SK-N-SH treated with all-trans-retinoic acid at 6 μM for 48 hours (cell line): ENCODE results near the gene B4GALT1.

ENCODE experiments used
- ARNTL ChIP-seq: fragments of 450-650 bp; formaldehyde crosslinking; IDR thresholded peaks from 2 replicates; pipeline ENCODE4 v1.5.0; 2020; ENCODE audit warnings: low read depth, mild to moderate bottlenecking, moderate library complexity, borderline replicate concordance
- CREB5 ChIP-seq: fragments of 250-450 bp; sonication (Bioruptor Pico); IDR thresholded peaks from 2 replicates; pipeline ENCODE4 v1.5.1; 2020; ENCODE audit warnings: low read depth, mild to moderate bottlenecking, moderate library complexity
- GLIS3 ChIP-seq: fragments of 250-450 bp; sonication (Bioruptor Pico); IDR thresholded peaks from 2 replicates; pipeline ENCODE4 v1.5.0; 2020; ENCODE audit warnings: mild to moderate bottlenecking, moderate library complexity
- OSR1 ChIP-seq: fragments of 250-450 bp; sonication (Bioruptor Pico); IDR thresholded peaks from 2 replicates; pipeline ENCODE4 v1.8.0; 2022; ENCODE audit warnings: moderate library complexity, mild to moderate bottlenecking, inconsistent platforms
- PATZ1 ChIP-seq: fragments of 250-450 bp; sonication (Bioruptor Pico); IDR thresholded peaks from 2 replicates; pipeline ENCODE4 v1.8.0; 2020; ENCODE audit warnings: mild to moderate bottlenecking, moderate library complexity, borderline replicate concordance
- POU6F1 ChIP-seq: fragments of 250-450 bp; sonication (Bioruptor Pico); IDR thresholded peaks from 2 replicates; pipeline ENCODE4 v1.8.0; 2021; ENCODE audit warnings: low read depth, mild to moderate bottlenecking, moderate library complexity, borderline replicate concordance
- PPARA ChIP-seq: fragments of 250-450 bp; sonication (Bioruptor Pico); IDR thresholded peaks from 2 replicates; pipeline ENCODE4 v1.5.0; 2020; ENCODE audit warnings: mild to moderate bottlenecking, borderline replicate concordance
- RARB ChIP-seq: fragments of 250-450 bp; sonication (Bioruptor Pico); IDR thresholded peaks from 2 replicates; pipeline ENCODE4 v1.8.0; 2021; ENCODE audit warnings: mild to moderate bottlenecking, moderate library complexity
- TCF4 ChIP-seq: fragments of 250-450 bp; sonication (Bioruptor Pico); IDR thresholded peaks from 2 replicates; pipeline ENCODE4 v1.8.0; 2021; ENCODE audit warnings: mild to moderate bottlenecking, moderate library complexity, borderline replicate concordance
- ZC3H10 ChIP-seq: fragments of 250-450 bp; sonication (Bioruptor Pico); IDR thresholded peaks from 2 replicates; pipeline ENCODE4 v1.5.1; 2021; ENCODE audit warnings: mild to moderate bottlenecking, moderate library complexity
- ZFP3 ChIP-seq: fragments of 250-450 bp; sonication (Bioruptor Pico); IDR thresholded peaks from 2 replicates; pipeline ENCODE4 v1.5.0; 2020; ENCODE audit warnings: mild to moderate bottlenecking, moderate library complexity
- ZFP30 ChIP-seq: fragments of 450-650 bp; formaldehyde crosslinking; IDR thresholded peaks from 2 replicates; pipeline ENCODE4 v1.5.0; 2022; ENCODE audit warnings: mild to moderate bottlenecking, moderate library complexity
- ZNF565 ChIP-seq: fragments of 450-650 bp; formaldehyde crosslinking; conservative IDR thresholded peaks from 2 replicates; pipeline ENCODE4 v1.5.0; 2020; ENCODE audit warnings: low read depth, mild to moderate bottlenecking, moderate library complexity
- ZNF70 ChIP-seq: fragments of 450-650 bp; formaldehyde crosslinking; IDR thresholded peaks from 2 replicates; pipeline ENCODE4 v1.5.0; 2020; ENCODE audit warnings: mild to moderate bottlenecking, moderate library complexity

GRCh38 chr9:33130961-33131789 is 36.0 kb downstream of the B4GALT1 start:
- TF ChIP-seq ARNTL = no peak
- no peak for TF ChIP-seq RARB (CRISPR knock-in tag)
- no peak for TF ChIP-seq ZNF565 (CRISPR knock-in tag)
- no peak for TF ChIP-seq OSR1 (CRISPR knock-in tag)
- no peak for TF ChIP-seq ZC3H10
- TF ChIP-seq PATZ1 = no peak
- no peak for TF ChIP-seq PPARA (CRISPR knock-in tag)
- TF ChIP-seq TCF4 = no peak
- TF ChIP-seq POU6F1 (CRISPR knock-in tag) = no peak
- TF ChIP-seq ZFP3 (CRISPR knock-in tag) = no peak
- no peak for TF ChIP-seq ZFP30 (CRISPR knock-in tag)
- TF ChIP-seq GLIS3 (CRISPR knock-in tag) = no peak
- TF ChIP-seq CREB5 (CRISPR knock-in tag) = no peak
- no peak for TF ChIP-seq ZNF70 (CRISPR knock-in tag)
